ENCODE measurements around the gene ZNF471.
A peak's percentile ranks its signal among the peaks of the same experiment; 100 is the strongest.

The ZNF471 gene

DNA sequence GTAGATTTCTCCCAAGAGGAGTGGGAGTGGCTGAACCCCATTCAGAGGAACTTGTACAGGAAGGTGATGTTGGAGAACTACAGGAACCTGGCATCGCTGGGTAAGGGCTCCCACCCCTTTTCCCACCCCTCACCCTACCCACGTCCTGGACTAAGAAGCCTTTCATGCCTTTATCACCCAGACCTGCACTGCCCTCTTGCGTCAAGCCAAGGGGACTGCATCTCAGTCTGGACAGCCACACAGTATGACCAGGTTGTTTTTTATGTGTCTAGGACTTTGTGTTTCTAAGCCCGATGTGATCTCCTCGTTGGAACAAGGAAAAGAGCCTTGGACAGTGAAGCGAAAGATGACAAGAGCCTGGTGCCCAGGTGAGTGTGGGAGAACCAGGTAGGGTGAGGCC, 39.9 kb downstream of the ZNF471 start:
- no peak for TF ChIP-seq ZFX (IDR thresholded peaks at IDR 0.05; ENCODE audit: borderline replicate concordance)
- TF ChIP-seq, protein P1, sequence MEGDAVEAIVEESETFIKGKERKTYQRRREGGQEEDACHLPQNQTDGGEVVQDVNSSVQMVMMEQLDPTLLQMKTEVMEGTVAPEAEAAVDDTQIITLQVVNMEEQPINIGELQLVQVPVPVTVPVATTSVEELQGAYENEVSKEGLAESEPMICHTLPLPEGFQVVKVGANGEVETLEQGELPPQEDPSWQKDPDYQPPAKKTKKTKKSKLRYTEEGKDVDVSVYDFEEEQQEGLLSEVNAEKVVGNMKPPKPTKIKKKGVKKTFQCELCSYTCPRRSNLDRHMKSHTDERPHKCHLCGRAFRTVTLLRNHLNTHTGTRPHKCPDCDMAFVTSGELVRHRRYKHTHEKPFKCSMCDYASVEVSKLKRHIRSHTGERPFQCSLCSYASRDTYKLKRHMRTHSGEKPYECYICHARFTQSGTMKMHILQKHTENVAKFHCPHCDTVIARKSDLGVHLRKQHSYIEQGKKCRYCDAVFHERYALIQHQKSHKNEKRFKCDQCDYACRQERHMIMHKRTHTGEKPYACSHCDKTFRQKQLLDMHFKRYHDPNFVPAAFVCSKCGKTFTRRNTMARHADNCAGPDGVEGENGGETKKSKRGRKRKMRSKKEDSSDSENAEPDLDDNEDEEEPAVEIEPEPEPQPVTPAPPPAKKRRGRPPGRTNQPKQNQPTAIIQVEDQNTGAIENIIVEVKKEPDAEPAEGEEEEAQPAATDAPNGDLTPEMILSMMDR (IDR thresholded peaks at IDR 0.05) = no peak

DNA sequence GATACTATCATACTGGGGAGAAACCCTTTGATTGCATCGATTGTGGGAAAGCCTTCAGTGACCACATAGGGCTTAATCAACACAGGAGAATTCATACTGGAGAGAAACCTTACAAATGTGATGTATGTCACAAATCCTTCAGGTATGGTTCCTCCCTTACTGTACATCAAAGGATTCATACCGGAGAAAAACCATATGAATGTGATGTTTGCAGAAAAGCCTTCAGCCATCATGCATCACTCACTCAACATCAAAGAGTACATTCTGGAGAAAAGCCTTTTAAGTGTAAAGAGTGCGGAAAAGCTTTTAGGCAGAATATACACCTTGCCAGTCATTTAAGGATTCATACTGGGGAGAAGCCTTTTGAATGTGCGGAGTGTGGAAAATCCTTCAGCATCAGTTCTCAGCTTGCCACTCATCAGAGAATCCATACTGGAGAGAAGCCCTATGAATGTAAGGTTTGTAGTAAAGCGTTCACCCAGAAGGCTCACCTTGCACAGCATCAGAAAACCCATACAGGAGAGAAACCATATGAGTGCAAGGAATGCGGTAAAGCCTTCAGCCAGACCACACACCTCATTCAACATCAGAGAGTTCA, 46.7 kb downstream of the ZNF471 start:
- TF ChIP-seq, protein P1 (IDR thresholded peaks at IDR 0.05) = no peak
- TF ChIP-seq ZFX (IDR thresholded peaks at IDR 0.05; ENCODE audit: borderline replicate concordance) = no peak
- H3K27ac ChIP-seq = no peak overlapping the region

More for the DNA sequence above, 39.9 kb downstream of the ZNF471 start:
- H3K27ac ChIP-seq = no peak overlapping the region

DNA sequence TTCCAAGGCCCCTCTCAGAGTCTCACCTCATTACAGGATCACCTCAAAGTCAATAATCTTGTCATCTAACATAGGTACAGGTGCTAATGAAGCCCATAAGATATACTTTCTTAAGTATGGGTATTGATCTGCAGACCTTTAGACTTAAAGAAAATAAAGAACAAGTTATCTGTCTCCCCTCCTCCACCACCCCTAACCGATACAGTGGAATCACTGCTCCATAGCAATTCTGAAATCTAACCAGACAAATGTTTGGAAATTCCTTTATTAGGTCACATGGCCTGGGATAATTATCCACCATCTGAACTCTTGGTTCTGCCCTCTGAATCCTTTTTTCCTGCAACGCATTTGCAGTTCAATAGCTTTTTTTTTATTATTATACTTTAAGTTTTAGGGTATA, 55.1 kb downstream of the ZNF471 start:
- H3K27ac ChIP-seq = no peak overlapping the region
- TF ChIP-seq, protein P1 (IDR thresholded peaks at IDR 0.05) = no peak
- no peak for TF ChIP-seq ZFX (IDR thresholded peaks at IDR 0.05; ENCODE audit: borderline replicate concordance)

DNA sequence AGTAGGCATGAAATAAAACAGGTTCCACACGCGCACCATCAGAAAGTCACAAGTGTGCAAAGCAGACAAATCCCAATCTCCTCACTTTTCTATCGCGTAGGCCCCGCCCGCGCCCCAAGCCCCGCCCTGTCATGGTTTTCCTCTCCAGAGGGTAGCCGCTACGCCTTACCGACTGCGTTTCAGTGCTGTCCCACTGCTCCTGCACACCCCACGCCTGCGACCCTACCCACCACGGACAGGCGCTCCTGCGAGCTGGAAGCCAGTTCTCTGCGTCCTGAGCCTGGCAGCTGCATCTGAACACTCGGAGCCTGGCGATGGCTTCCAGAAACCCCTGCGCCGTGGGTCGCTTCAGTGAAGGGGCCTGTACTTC, 59.2 kb downstream of the ZNF471 start:
- H3K27ac ChIP-seq = peak overlapping the region; percentile 67
- TF ChIP-seq ZFX (IDR thresholded peaks at IDR 0.05; ENCODE audit: borderline replicate concordance) = no peak
- TF ChIP-seq, protein P1 (IDR thresholded peaks at IDR 0.05) = no peak

DNA sequence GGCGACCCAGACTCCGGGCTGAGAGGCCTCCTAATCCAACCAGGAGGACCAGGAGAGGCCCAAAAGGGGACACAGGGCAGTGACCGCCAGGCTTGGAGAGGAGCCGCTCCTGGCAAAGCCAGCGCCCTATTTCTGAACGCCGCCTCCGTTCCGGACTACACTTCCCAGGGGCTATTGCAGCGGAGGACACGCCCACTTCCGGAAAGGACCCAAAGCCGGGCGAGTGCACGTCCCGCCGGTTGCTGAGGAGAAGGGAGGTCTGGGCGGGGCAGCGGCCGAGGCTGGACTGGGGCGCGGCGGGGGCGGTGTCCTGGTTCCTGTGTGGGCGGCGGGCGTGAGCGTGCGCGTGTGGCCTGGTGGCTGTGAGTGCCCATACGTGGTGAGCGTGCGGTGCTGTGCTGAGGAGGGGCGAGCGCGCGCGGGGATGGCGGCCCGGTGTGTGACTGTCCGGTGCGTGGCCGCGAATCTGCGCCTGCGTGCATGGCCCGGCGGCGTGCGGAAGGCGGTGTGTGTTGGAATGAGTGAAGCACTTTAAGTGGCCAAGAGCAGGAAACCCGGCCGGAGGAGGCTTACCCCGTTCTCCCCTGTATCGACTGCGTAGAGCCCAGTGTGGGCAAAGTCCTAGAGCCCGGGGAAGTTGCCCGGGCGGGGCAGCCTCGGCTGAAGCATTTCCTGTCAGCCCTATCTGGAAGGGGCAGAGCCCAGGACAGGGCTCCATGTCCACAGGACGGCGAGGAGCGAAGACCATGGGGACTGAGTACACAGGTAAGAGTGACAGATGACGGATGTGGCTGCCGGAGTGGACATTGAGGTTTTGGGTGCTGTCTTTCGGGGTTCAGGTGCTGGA, 59.8 kb downstream of the ZNF471 start, which contains the start of gene ZNF470:
Gene ZNF470 (plus strand): TSS at position 195 of the 847 bp plus-strand sequence. CDS start 2,844 bp downstream, outside the sequence.
- peak within 1 kb of the TSS; percentile 67 for H3K27ac ChIP-seq
- TF ChIP-seq, protein P1 (IDR thresholded peaks at IDR 0.05) = no peak
- no peak for TF ChIP-seq ZFX (IDR thresholded peaks at IDR 0.05; ENCODE audit: borderline replicate concordance)

DNA sequence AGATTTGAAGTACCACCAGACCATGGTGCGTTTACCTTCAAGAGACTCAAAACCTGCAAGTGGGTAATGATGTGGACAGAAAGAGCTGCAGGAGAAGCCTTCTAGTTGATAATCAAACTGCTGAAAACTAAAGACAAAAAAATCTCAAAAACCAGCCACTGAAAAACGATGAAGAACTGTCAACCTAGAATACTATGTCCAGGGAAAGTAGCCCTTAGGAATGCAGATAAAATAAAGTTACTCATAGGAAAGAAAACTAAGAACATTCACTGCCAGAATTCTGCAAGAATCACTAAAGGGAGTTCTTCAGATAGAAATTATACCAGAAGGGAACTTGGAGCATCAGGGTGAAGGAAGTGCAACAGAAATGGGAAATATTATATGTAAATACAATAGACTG, 64.9 kb downstream of the ZNF471 start:
- TF ChIP-seq ZFX (IDR thresholded peaks at IDR 0.05; ENCODE audit: borderline replicate concordance) = no peak
- TF ChIP-seq, protein P1 (IDR thresholded peaks at IDR 0.05) = no peak

DNA sequence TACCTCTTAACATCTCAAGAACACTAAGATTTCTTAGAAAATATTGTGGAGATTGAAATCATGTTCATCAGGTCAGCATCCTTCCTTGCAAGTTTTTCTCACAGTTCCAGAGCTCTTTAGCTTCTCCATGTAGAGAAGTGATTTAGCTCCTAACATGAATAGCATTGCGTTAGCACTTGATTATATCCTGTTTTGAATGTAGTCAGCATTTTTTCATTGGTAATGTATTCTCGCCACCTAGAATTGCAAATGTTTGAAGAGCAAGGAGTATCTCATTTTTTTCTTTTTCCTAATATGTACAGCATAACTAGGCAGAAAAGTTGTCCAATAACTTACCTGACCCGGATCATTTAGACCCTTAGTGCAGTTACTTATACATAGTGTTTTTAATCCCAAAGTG, 66.3 kb downstream of the ZNF471 start:
- no peak for TF ChIP-seq ZFX (IDR thresholded peaks at IDR 0.05; ENCODE audit: borderline replicate concordance)
- TF ChIP-seq, protein P1 (IDR thresholded peaks at IDR 0.05) = no peak
- no peak overlapping the region for H3K27ac ChIP-seq

More for the DNA sequence above, 64.9 kb downstream of the ZNF471 start:
- H3K27ac ChIP-seq = no peak overlapping the region
